Endometrial microvascular endothelial cells (primary cell): ENCODE measurements around the gene SAMD10. TPM values are rescaled to one million over a fixed set of nuclear protein-coding genes. Genes with fewer than 3 reads are reported as not detected.
"Not testable (repeated sequence)": the region's sequence is repeated elsewhere in the genome, so short reads cannot be mapped to it uniquely, and the experiment has no call there.

Source experiments
- in situ Hi-C: cut with HindIII; loops from 2 replicates; pipeline ENCODE4 v1.10.0; 2017; ENCODE audit warnings: low sequenced_read_pairs, low pct_unique_long_range_greater_than_20kb; ENCODE audit errors: inconsistent ontology term
- total RNA-seq: library from RNA; depleted of rRNA; stranded (reverse); fragments of >200 nt; gene quantifications from one replicate; pipeline ENCODE4 v1.2.3, GENCODE V29; 2015; ENCODE audit errors: inconsistent ontology term

SAMD10 gene
- total RNA-seq, 1 donor from 2014 or later = 0.09 TPM

DNA sequence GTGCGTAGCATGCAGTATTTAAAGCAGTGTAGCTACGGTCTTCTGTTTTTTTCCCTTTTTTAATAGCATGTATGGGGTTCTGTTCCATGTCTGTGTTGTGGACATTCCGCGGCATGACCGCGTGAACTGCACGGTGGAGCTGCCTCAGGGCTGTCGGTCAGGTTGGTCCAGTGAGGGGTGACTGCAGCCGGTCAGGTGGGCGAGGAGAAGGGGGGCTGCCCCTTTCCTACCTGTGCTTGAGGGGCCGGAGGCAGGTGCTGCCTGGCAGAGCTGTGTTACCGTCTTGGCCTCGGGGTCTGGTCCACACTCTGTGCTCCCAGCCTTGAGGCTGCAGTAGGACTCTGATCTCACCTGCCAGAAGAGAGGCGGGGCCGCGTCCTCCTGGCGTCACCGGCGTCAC, 47.7 kb downstream of the SAMD10 start:
- in situ Hi-C loops = no loop called here

DNA sequence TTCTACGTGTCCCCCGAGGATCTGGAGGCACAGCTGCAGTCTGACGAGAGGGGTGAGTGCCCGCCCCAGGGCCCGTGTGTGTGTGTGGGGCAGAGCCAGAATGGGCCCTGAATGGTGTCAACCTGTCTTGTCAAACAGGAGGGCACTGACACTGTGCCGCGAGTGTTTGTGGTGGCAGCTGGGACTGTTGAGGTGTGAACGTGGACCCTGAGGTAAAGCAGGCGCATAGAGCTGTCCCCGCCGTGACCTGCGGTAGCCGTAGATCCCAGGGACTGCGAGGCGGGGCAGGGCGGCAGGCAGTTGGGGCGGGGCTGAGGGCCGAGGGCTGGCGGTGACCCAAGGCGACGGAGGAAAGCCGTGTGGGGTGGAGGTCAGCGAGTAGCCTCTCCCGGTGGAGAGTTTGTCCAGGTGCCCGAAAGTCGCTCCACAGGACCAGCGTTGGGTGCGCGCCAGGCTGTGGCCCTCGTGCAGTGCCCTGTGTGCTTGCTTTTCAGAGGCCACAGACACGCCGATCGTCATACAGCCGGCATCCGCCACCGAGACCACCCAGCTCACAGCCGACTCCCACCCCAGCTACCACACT, 48.4 kb downstream of the SAMD10 start:
- in situ Hi-C loops = no loop called here

DNA sequence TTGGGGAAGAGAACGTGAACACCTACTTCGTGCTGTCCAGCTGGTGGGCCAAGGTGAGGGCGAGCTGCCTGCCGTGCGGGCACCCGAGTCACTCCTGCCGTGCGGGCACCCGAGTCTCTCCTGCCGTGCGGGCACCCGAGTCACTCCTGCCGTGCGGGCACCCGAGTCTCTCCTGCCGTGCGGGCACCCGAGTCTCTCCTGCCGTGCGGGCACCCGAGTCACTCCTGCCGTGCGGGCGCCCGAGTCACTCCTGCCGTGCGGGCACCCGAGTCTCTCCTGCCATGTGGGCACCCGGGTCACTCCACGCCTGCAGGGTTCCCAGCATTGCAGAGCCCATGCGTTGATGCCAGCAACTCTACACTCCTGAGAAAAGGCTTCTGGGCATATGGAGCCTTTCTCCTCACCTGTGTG, 50.0 kb downstream of the SAMD10 start:
- in situ Hi-C loops = not testable (repeated sequence)

DNA sequence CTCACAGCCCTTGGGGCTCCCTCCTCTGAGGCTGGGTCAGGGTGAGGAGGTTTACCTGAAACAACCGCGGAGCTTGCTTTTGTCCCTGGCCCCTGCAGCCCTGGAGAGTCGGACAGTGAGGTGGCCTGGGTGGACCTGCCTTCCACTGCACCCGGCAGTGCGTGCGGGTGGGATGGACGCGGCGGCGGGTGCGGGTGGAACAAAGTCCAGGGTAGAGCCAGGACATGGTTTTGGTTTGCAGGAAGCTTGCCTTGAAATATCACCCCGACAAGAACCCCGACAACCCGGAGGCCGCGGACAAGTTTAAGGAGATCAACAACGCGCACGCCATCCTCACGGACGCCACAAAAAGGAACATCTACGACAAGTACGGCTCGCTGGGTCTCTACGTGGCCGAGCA, 50.4 kb downstream of the SAMD10 start:
- in situ Hi-C loops = no loop called here

DNA sequence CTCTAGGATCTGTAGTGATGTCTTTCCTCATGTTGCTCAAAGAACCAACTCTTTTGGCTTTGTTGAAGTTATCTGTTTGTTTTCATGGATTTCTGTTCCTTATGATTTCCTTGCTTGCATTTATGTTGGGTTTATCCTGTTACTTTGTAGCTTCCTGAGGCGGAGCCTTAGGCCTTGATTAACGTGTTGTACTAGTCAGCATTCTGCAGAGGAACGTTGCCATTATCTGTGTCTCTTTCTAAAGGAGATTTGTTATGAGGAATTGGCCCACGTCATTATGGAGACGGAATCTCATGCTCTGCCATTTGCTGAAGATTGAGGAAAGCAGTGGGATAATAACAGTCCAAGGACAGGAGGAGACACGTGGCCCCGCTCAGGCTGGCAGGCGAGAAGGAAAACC, 53.1 kb downstream of the SAMD10 start:
- in situ Hi-C loops = no loop called here

DNA sequence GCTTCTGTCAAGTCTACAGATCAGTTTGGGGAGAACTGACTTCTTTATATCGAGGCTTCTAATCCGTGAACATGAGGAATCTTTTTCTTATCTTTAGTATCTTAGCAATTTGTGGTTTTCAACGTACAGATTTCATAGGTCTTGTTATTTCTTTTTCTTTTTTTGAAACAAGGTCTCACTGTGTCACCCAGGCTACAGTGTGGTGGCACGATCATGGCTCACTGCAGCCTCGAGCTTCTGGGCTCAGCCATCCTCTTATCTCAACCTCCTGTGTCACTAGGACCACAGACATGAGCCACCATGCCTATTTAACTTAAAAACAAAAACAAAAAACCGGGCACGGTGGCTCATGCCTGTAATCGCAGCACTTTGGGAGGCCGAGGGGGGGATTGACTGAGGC, 55.2 kb downstream of the SAMD10 start:
- in situ Hi-C loops = no loop called here

Other genes starting within 250 kb of the SAMD10 start
- 9.3 TPM for gene LIME1, start 243.0 kb downstream of the SAMD10 start, total RNA-seq
- gene SLC2A4RG, start 239.9 kb downstream of the SAMD10 start, total RNA-seq = 17.3 TPM
- gene ZBTB46, start 148.4 kb downstream of the SAMD10 start, total RNA-seq = not detected
- not detected for gene ABHD16B, start 118.1 kb downstream of the SAMD10 start, total RNA-seq
- 174 TPM for gene TPD52L2, start 114.4 kb downstream of the SAMD10 start, total RNA-seq
- 76.7 TPM for gene DNAJC5, start 84.5 kb downstream of the SAMD10 start, total RNA-seq
- 19.3 TPM for gene UCKL1, start 23.2 kb downstream of the SAMD10 start, total RNA-seq
- gene ZNF512B, start 9.7 kb downstream of the SAMD10 start, total RNA-seq = 18.3 TPM
- gene PRPF6, start 1.5 kb upstream of the SAMD10 start, total RNA-seq = 46.9 TPM
- gene C20orf204, start 56.5 kb upstream of the SAMD10 start, total RNA-seq = 0.93 TPM
- 0.37 TPM for gene SOX18, start 70.0 kb upstream of the SAMD10 start, total RNA-seq
- gene TCEA2, start 83.6 kb upstream of the SAMD10 start, total RNA-seq = 7.2 TPM
- gene RGS19, start 99.9 kb upstream of the SAMD10 start, total RNA-seq = 10.8 TPM
- not detected for gene OPRL1, start 100.4 kb upstream of the SAMD10 start, total RNA-seq
- not detected for gene LKAAEAR1, start 104.8 kb upstream of the SAMD10 start, total RNA-seq
- not detected for gene NPBWR2, start 127.9 kb upstream of the SAMD10 start, total RNA-seq
- not detected for gene MYT1, start 184.8 kb upstream of the SAMD10 start, total RNA-seq